CD14-positive monocyte (primary cell): ENCODE data around the gene LTBP2. TPM values are rescaled to one million over a fixed set of nuclear protein-coding genes. Genes with fewer than 3 reads are reported as not detected.

ENCODE experiments used
- DNase-seq, 3 donors: peaks; one replicate each; pipeline ENCODE4 v3.0.0-alpha.2; 2011 to 2022
- H2AFZ ChIP-seq: 2 replicates; pipeline ENCODE4 v1.6.0; 2012; ENCODE audit warnings: mild to moderate bottlenecking, low read depth, low read length, inconsistent platforms; ENCODE audit not compliant: insufficient read depth, poor library complexity, severe bottlenecking
- H3K27ac ChIP-seq, 2 donors: 1 replicate in 1 of 2; 2 replicates in 1 of 2; pipeline ENCODE4 v1.5.1; 2012 to 2013; ENCODE audit warnings: low read length in 2 of 2, control low read depth in 1 of 2, inconsistent platforms in 1 of 2, low read depth in 1 of 2, mild to moderate bottlenecking in 1 of 2
- H3K27me3 ChIP-seq, 2 donors: one replicate each; pipeline versions ENCODE4 v1.6.0 to v1.6.1; 2011 to 2013; ENCODE audit warnings: low read length in 2 of 2; ENCODE audit not compliant: control insufficient read depth in 2 of 2, insufficient read depth in 2 of 2
- H3K36me3 ChIP-seq, 2 donors: replicated peaks in 1 of 2; 1 replicate in 1 of 2; 2 replicates in 1 of 2; pipeline versions ENCODE4 v1.5.1 to v1.6.1; 2012 to 2013; ENCODE audit warnings: low read length in 2 of 2, control low read depth in 1 of 2, inconsistent platforms in 1 of 2, mild to moderate bottlenecking in 1 of 2; ENCODE audit not compliant: insufficient read depth in 2 of 2, control insufficient read depth in 1 of 2
- H3K4me1 ChIP-seq, 2 donors: 1 replicate in 1 of 2; 2 replicates in 1 of 2; pipeline versions ENCODE4 v1.5.1 to v1.6.1; 2012 to 2013; ENCODE audit warnings: low read length in 2 of 2, control low read depth in 1 of 2, inconsistent platforms in 1 of 2, mild to moderate bottlenecking in 1 of 2, moderate library complexity in 1 of 2; ENCODE audit not compliant: insufficient read depth in 2 of 2, control insufficient read depth in 1 of 2
- H3K4me2 ChIP-seq: replicated peaks from 2 replicates; pipeline ENCODE3; 2012; ENCODE audit warnings: low read length, moderate library complexity, mild to moderate bottlenecking; ENCODE audit not compliant: poor library complexity, severe bottlenecking; ENCODE audit errors: extremely low read depth
- H3K4me3 ChIP-seq, 3 experiments: fragments of 200-600 bp in 1 of 3; sonication (generic) in 1 of 3; replicated peaks in 1 of 3; 1 replicate in 2 of 3; 2 replicates in 1 of 3; pipeline ENCODE4 v1.5.1; 2011 to 2013; ENCODE audit warnings: low read length in 3 of 3, mild to moderate bottlenecking in 3 of 3, control low read depth in 2 of 3, low read depth in 2 of 3, inconsistent platforms in 1 of 3, moderate library complexity in 1 of 3
- H3K79me2 ChIP-seq: 2 replicates; pipeline ENCODE4 v1.6.0; 2012; ENCODE audit warnings: mild to moderate bottlenecking, control low read depth, inconsistent platforms, low read length, moderate library complexity; ENCODE audit not compliant: insufficient read depth
- H3K9ac ChIP-seq: 2 replicates; pipeline ENCODE4 v1.6.0; 2017; ENCODE audit warnings: low read length, mild to moderate bottlenecking; ENCODE audit not compliant: insufficient read depth, poor library complexity, severe bottlenecking
- H3K9me3 ChIP-seq, 2 donors: replicated peaks in 1 of 2; 1 replicate in 1 of 2; 2 replicates in 1 of 2; pipeline versions ENCODE4 v1.5.1 to v1.6.1; 2012 to 2013; ENCODE audit warnings: low read length in 2 of 2, control low read depth in 1 of 2; ENCODE audit not compliant: control insufficient read depth in 1 of 2, insufficient read depth in 1 of 2
- H4K20me1 ChIP-seq: 2 replicates; pipeline ENCODE4 v1.6.0; 2012; ENCODE audit warnings: mild to moderate bottlenecking, low read length, control low read depth, moderate library complexity; ENCODE audit not compliant: insufficient read depth
- H3K27ac Mint-ChIP-seq, 7 donors: one replicate each; pipeline ENCODE4 v1.8.0; 2020; ENCODE audit warnings: mild to moderate bottlenecking in 7 of 7, mixed read lengths in 7 of 7, moderate library complexity in 6 of 7, inconsistent platforms in 2 of 7
- H3K27me3 Mint-ChIP-seq, 3 donors: one replicate each; pipeline ENCODE4 v1.8.0; 2021 to 2022; ENCODE audit warnings: low read depth in 3 of 3, mild to moderate bottlenecking in 3 of 3, mixed read lengths in 3 of 3, moderate library complexity in 3 of 3, inconsistent platforms in 1 of 3
- H3K36me3 Mint-ChIP-seq, 2 donors: one replicate each; pipeline ENCODE4 v1.8.0; 2020; ENCODE audit warnings: mixed read lengths in 2 of 2, inconsistent platforms in 1 of 2, mild to moderate bottlenecking in 1 of 2
- H3K4me1 Mint-ChIP-seq: one replicate; pipeline ENCODE4 v1.8.0; 2020; ENCODE audit warnings: mild to moderate bottlenecking, mixed read lengths
- H3K4me3 Mint-ChIP-seq, 2 donors: one replicate each; pipeline ENCODE4 v1.8.0; 2020; ENCODE audit warnings: mild to moderate bottlenecking in 2 of 2, mixed read lengths in 2 of 2, moderate library complexity in 1 of 2
- H3K9me3 Mint-ChIP-seq, 7 donors: one replicate each; pipeline ENCODE4 v1.8.0; 2020 to 2022; ENCODE audit warnings: mixed read lengths in 7 of 7, mild to moderate bottlenecking in 6 of 7, moderate library complexity in 6 of 7, inconsistent platforms in 2 of 7
- WGBS: methylation state at CpG from one replicate; pipeline ENCODE4 v1.1.5; 2013; ENCODE audit warnings: missing lambda C conversion rate; ENCODE audit not compliant: insufficient coverage; 5-methylcytosine and 5-hydroxymethylcytosine counted together
- intact Hi-C, 2 donors: fragments of 100-400 bp; cut with micrococcal nuclease; formaldehyde crosslinking; loops; one replicate each; pipeline versions ENCODE4 v1.15.0 to v1.15.1; 2023
- polyA minus RNA-seq: library from RNA; depleted of rRNA, polyadenylated mRNA; stranded (reverse); fragments of >200 nt; gene quantifications from 2 replicates; pipeline ENCODE4 v1.2.3, GENCODE V29; 2012
- polyA plus RNA-seq, 3 donors: library from polyadenylated mRNA; depleted of rRNA in 1 of 3; unstranded in 2 of 3; stranded (reverse) in 1 of 3; fragments of 300-500 nt in 2 of 3; fragments of >200 nt in 1 of 3; fragmentation: Illumina TruSeq in 2 of 3; gene quantifications; 1 replicate in 2 of 3; 2 replicates in 1 of 3; pipeline ENCODE4 v1.2.3, GENCODE V29; 2012 to 2021
- total RNA-seq, 12 experiments: library from RNA in 1 of 12; stranded (reverse) in 1 of 12; fragments of 120-200 nt in 1 of 12; gene quantifications; one replicate each; pipeline ENCODE4 v1.2.4 and lab custom pipeline; 2013 to 2026; ENCODE audit warnings: mixed read lengths in 6 of 12, inconsistent platforms in 1 of 12
- TF ChIP-seq, protein P1 (sequence below): fragments of 200-600 bp; IDR thresholded peaks from one replicate; pipeline ENCODE4 v1.8.0; 2022; ENCODE audit warnings: antibody characterized with exemption, mild to moderate bottlenecking

The LTBP2 gene
- 0.31 TPM for total RNA-seq (2013)
- polyA plus RNA-seq (under 1 TPM; 0.04 to 0.24 (median 0.11) TPM), polyA minus RNA-seq (0.28 and 0.32 TPM in 2 replicates), total RNA-seq (lab: John Stamatoyannopoulos, UW) (0.74 to 4.4 (median 2.0) reads per million in 11 experiments)

DNA sequence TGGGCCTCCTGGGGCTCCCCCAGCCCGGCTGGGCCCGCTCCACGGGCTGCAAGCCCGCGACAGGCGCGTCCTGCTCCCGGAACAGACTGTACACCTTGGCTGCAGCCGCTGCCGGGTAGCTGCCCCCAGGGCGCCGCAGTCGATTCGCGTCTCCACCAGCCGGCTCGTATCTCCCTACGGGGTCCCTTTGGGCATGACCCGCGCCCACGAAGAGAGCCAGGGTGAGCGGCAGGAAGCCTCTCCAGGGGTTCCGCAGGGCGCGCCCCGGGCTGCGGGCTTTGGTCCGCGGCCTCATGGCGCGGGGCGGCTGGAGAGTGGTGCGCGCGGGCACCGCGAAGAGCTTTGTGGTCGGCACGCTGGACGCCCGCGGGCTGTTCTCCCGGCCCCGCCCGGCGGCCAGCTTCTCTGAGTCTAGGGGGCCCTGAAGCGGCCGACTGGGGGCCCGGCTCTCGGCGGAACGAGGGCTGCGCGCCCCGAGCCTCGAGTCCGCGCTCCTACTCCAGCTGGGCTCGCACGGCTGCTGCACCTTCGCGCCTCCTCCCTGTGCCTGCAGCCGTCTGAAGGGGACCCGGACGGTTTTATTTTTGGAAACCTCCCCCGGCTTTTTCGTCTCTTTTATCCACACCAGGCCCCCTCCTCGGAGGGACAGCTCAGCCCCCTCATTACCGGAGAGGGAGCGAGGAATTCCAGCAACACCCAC lies at the start of gene LTBP2:
TSS of gene LTBP2 (minus strand) at position 588 of the 700 bp plus-strand sequence. CDS start at position 295, 293 bp downstream.
- peaks cover 40 to 52% of the 10 kb centered on the region in 2 donors for H3K4me1 ChIP-seq
- peak within 1 kb of the TSS; percentile 49 to 89 (median 68) for H3K4me3 ChIP-seq
- no peak for DNase-seq
- TF ChIP-seq, protein P1, sequence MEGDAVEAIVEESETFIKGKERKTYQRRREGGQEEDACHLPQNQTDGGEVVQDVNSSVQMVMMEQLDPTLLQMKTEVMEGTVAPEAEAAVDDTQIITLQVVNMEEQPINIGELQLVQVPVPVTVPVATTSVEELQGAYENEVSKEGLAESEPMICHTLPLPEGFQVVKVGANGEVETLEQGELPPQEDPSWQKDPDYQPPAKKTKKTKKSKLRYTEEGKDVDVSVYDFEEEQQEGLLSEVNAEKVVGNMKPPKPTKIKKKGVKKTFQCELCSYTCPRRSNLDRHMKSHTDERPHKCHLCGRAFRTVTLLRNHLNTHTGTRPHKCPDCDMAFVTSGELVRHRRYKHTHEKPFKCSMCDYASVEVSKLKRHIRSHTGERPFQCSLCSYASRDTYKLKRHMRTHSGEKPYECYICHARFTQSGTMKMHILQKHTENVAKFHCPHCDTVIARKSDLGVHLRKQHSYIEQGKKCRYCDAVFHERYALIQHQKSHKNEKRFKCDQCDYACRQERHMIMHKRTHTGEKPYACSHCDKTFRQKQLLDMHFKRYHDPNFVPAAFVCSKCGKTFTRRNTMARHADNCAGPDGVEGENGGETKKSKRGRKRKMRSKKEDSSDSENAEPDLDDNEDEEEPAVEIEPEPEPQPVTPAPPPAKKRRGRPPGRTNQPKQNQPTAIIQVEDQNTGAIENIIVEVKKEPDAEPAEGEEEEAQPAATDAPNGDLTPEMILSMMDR: no peak
- H3K27ac ChIP-seq: no peak within 1 kb of the TSS
- intact Hi-C loops: loop anchor here in 1 of 2 donors (5.0 kb wide), 1 partner anchor 101 kb away; the partner anchor contains the start of genes AREL1 and FCF1
- H3K9me3 Mint-ChIP-seq: peaks cover 0 to 9% (median 0%) of the 10 kb centered on the region in 7 donors
- H3K27me3 Mint-ChIP-seq: peaks cover 29 to 48% (median 42%) of the 10 kb centered on the region in 3 donors
- H3K79me2 ChIP-seq: no peaks in the 10 kb centered on the region
- H3K36me3 Mint-ChIP-seq: peaks cover 11 to 14% of the 10 kb centered on the region in 2 donors
- 1% methylated on average over 69 of the region's 70 CpGs for WGBS
- H3K36me3 ChIP-seq: no peaks in the 10 kb centered on the region
- H3K27ac Mint-ChIP-seq: no peak within 1 kb of the TSS
- H3K9me3 ChIP-seq: no peaks in the 10 kb centered on the region
- peak within 1 kb of the TSS; percentile 96 for H2AFZ ChIP-seq
- peaks cover 10 to 29% of the 10 kb centered on the region in 2 donors for H3K27me3 ChIP-seq
- no peaks in the 10 kb centered on the region for H4K20me1 ChIP-seq
- peak within 1 kb of the TSS; percentile 82 to 90 for H3K4me3 Mint-ChIP-seq
- peak within 1 kb of the TSS; percentile 100 for H3K4me2 ChIP-seq
- H3K9ac ChIP-seq: peak within 1 kb of the TSS; percentile 36
- H3K4me1 Mint-ChIP-seq: peaks cover 41% of the 10 kb centered on the region

DNA sequence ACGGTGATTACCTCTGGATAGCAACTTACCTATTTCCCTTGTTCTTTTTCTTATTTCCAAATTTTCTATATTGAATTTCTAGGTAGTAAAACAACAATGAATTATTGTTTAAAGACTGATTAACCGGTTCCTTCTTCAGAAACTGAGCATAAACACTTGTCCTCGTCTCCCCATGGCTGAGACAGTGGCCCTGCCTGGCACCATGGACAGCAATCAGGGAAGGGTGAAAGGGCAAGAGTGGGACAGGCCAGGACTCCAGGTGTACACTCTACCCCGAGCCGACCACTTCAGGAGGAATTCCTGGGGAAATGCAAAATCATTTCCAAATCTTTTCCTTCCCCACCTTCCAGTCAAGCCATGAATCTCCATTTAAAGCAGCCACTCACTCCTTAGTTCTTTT lies 48.8 kb upstream of the LTBP2 start:
- Mint-ChIP-seq H3K27ac (no peak overlapping the region), H3K36me3 (peaks cover 84 to 85% of the 10 kb centered on the region in 2 donors), H3K9me3 (no peaks in the 10 kb centered on the region), H3K27me3 (peaks cover 0 to 3% (median 0%) of the 10 kb centered on the region in 3 donors), H3K4me1 (peaks cover 2% of the 10 kb centered on the region), H3K4me3 (no peak overlapping the region)
- TF ChIP-seq, protein P1: no peak
- Histone ChIP-seq H3K36me3 (peaks cover 69 to 97% of the 10 kb centered on the region in 2 donors), H4K20me1 (no peaks in the 10 kb centered on the region), H3K9ac (no peak overlapping the region), H3K79me2 (no peaks in the 10 kb centered on the region), H3K9me3 (no peaks in the 10 kb centered on the region), H3K4me1 (peaks cover 0 to 2% of the 10 kb centered on the region in 2 donors), H2AFZ (no peak overlapping the region), H3K4me3 (no peak overlapping the region), H3K27me3 (no peaks in the 10 kb centered on the region), H3K27ac (no peak overlapping the region), H3K4me2 (no peak overlapping the region)
- no peak for DNase-seq
- intact Hi-C loops: no loop called here
- 96% methylated on average over 3 of the region's 5 CpGs for WGBS
